Ramos (cell line): ENCODE results near the gene SEZ6.

Source experiments
- in situ Hi-C: fragments of 300-500 bp; cut with MboI; formaldehyde crosslinking; loops from one replicate; pipeline ENCODE4 v1.14.3; 2022; ENCODE audit warnings: low sequenced_read_pairs; ENCODE audit not compliant: unreplicated experiment

The SEZ6 gene

GRCh38 chr17:28983286-28984230, 22.3 kb downstream of the SEZ6 start:
- in situ Hi-C loops = no loop called here

- in situ Hi-C loops = no loop called here
Observed at GRCh38 chr17:28982131-28982793, 23.6 kb downstream of the SEZ6 start.

- in situ Hi-C loops = no loop called here
Observed at GRCh38 chr17:28978356-28978964, 27.4 kb downstream of the SEZ6 start.

GRCh38 chr17:28977659-28978355, 28.0 kb downstream of the SEZ6 start:
- in situ Hi-C loops = no loop called here

GRCh38 chr17:28975646-28976045, 30.2 kb downstream of the SEZ6 start:
- in situ Hi-C loops = no loop called here

- in situ Hi-C loops = no loop called here
Observed at GRCh38 chr17:28975031-28975430, 30.8 kb downstream of the SEZ6 start.

- in situ Hi-C loops = no loop called here
Observed at GRCh38 chr17:28974451-28974850, 31.4 kb downstream of the SEZ6 start.

- in situ Hi-C loops = no loop called here
Observed at GRCh38 chr17:28973425-28973824, 32.4 kb downstream of the SEZ6 start.

- in situ Hi-C loops = no loop called here
Observed at GRCh38 chr17:28972437-28972836, 33.4 kb downstream of the SEZ6 start.

GRCh38 chr17:28970879-28971278, 35.0 kb downstream of the SEZ6 start:
- in situ Hi-C loops = no loop called here

- in situ Hi-C loops = loop anchor here (5.0 kb wide), 2 partner anchors 47 to 137 kb away; no protein-coding TSS in a partner anchor
Observed at GRCh38 chr17:28969706-28970393, 36.0 kb downstream of the SEZ6 start.

GRCh38 chr17:28968914-28969295, 36.9 kb downstream of the SEZ6 start:
- in situ Hi-C loops = loop anchor here (5.0 kb wide), 2 partner anchors 48 to 138 kb away; no protein-coding TSS in a partner anchor

GRCh38 chr17:28968231-28968913, 37.5 kb downstream of the SEZ6 start:
- in situ Hi-C loops = loop anchor here (5.0 kb wide), 2 partner anchors 49 to 139 kb away; no protein-coding TSS in a partner anchor

- in situ Hi-C loops = loop anchor here (5.0 kb wide), 2 partner anchors 50 to 140 kb away; no protein-coding TSS in a partner anchor
Observed at GRCh38 chr17:28967221-28968135, 38.4 kb downstream of the SEZ6 start.

GRCh38 chr17:28963841-28964240, 42.0 kb downstream of the SEZ6 start:
- in situ Hi-C loops = no loop called here

- in situ Hi-C loops = no loop called here
Observed at GRCh38 chr17:28963055-28963611, 42.7 kb downstream of the SEZ6 start.

- in situ Hi-C loops = no loop called here
Observed at GRCh38 chr17:28961391-28961790, 44.4 kb downstream of the SEZ6 start.
